ENCODE results near the gene MRC1.

MRC1 gene

GRCh38 chr10:17836942-17837341, 27.8 kb downstream of the MRC1 start:
- Histone ChIP-seq H3K4me1 (ENCODE audit: control insufficient read depth in 2 of 2, insufficient read depth in 2 of 2, low read length in 2 of 2) (peaks cover 0 to 2% of the 10 kb centered on the region in 2 donors), H3K4me3 (ENCODE audit: low read length in 2 of 2) (peak overlapping the region in 1 of 2 donors; percentile 62), H3K36me3 (ENCODE audit: control insufficient read depth in 2 of 2, insufficient read depth in 2 of 2, low read length in 2 of 2) (no peaks in the 10 kb centered on the region)

GRCh38 chr10:17838080-17838648, 29.0 kb downstream of the MRC1 start:
- Histone ChIP-seq H3K9ac (ENCODE audit: low read depth in 1 of 2, low read length in 2 of 2) (no peak overlapping the region), H3K27ac (ENCODE audit: low read depth in 2 of 2, low read length in 2 of 2) (no peak overlapping the region), H3K4me1 (ENCODE audit: control insufficient read depth in 2 of 2, insufficient read depth in 2 of 2, low read length in 2 of 2) (peaks cover 0 to 2% of the 10 kb centered on the region in 2 donors), H3K9me3 (ENCODE audit: control insufficient read depth in 2 of 2, low read length in 2 of 2) (no peaks in the 10 kb centered on the region), H3K4me3 (ENCODE audit: low read length in 2 of 2) (no peak overlapping the region), H3K36me3 (ENCODE audit: control insufficient read depth in 2 of 2, insufficient read depth in 2 of 2, low read length in 2 of 2) (no peaks in the 10 kb centered on the region), H3K27me3 (ENCODE audit: control insufficient read depth in 2 of 2, insufficient read depth in 2 of 2, low read length in 2 of 2) (no peaks in the 10 kb centered on the region)

More at GRCh38 chr10:17836942-17837341, 27.8 kb downstream of the MRC1 start:
- H3K27me3 ChIP-seq (ENCODE audit: control insufficient read depth in 2 of 2, insufficient read depth in 2 of 2, low read length in 2 of 2): no peaks in the 10 kb centered on the region
- H3K27ac ChIP-seq (ENCODE audit: low read depth in 2 of 2, low read length in 2 of 2): no peak overlapping the region
- peak overlapping the region; percentile 37 to 52 for H3K9ac ChIP-seq (ENCODE audit: low read depth in 1 of 2, low read length in 2 of 2)
- H3K9me3 ChIP-seq (ENCODE audit: control insufficient read depth in 2 of 2, low read length in 2 of 2): no peaks in the 10 kb centered on the region

GRCh38 chr10:17841050-17841449, 31.9 kb downstream of the MRC1 start:
- H3K27me3 ChIP-seq (ENCODE audit: control insufficient read depth in 2 of 2, insufficient read depth in 2 of 2, low read length in 2 of 2): no peaks in the 10 kb centered on the region
- H3K27ac ChIP-seq (ENCODE audit: low read depth in 2 of 2, low read length in 2 of 2): no peak overlapping the region
- no peak overlapping the region for H3K9ac ChIP-seq (ENCODE audit: low read depth in 1 of 2, low read length in 2 of 2)
- no peaks in the 10 kb centered on the region for H3K36me3 ChIP-seq (ENCODE audit: control insufficient read depth in 2 of 2, insufficient read depth in 2 of 2, low read length in 2 of 2)
- no peaks in the 10 kb centered on the region for H3K9me3 ChIP-seq (ENCODE audit: control insufficient read depth in 2 of 2, low read length in 2 of 2)
- H3K4me1 ChIP-seq (ENCODE audit: control insufficient read depth in 2 of 2, insufficient read depth in 2 of 2, low read length in 2 of 2): peaks cover 0 to 2% of the 10 kb centered on the region in 2 donors
- no peak overlapping the region for H3K4me3 ChIP-seq (ENCODE audit: low read length in 2 of 2)

- Histone ChIP-seq H3K9ac (ENCODE audit: low read depth in 1 of 2, low read length in 2 of 2) (no peak overlapping the region), H3K27ac (ENCODE audit: low read depth in 2 of 2, low read length in 2 of 2) (no peak overlapping the region), H3K36me3 (ENCODE audit: control insufficient read depth in 2 of 2, insufficient read depth in 2 of 2, low read length in 2 of 2) (no peaks in the 10 kb centered on the region), H3K9me3 (ENCODE audit: control insufficient read depth in 2 of 2, low read length in 2 of 2) (no peaks in the 10 kb centered on the region), H3K4me1 (ENCODE audit: control insufficient read depth in 2 of 2, insufficient read depth in 2 of 2, low read length in 2 of 2) (no peaks in the 10 kb centered on the region), H3K4me3 (ENCODE audit: low read length in 2 of 2) (no peak overlapping the region), H3K27me3 (ENCODE audit: control insufficient read depth in 2 of 2, insufficient read depth in 2 of 2, low read length in 2 of 2) (no peaks in the 10 kb centered on the region)
These were observed 33.5 kb downstream of the MRC1 start for GRCh38 chr10:17842641-17843040.

GRCh38 chr10:17847585-17848296, 38.6 kb downstream of the MRC1 start:
- H3K4me1 ChIP-seq (ENCODE audit: control insufficient read depth in 2 of 2, insufficient read depth in 2 of 2, low read length in 2 of 2): no peaks in the 10 kb centered on the region
- no peaks in the 10 kb centered on the region for H3K27me3 ChIP-seq (ENCODE audit: control insufficient read depth in 2 of 2, insufficient read depth in 2 of 2, low read length in 2 of 2)
- H3K27ac ChIP-seq (ENCODE audit: low read depth in 2 of 2, low read length in 2 of 2): no peak overlapping the region
- H3K9ac ChIP-seq (ENCODE audit: low read depth in 1 of 2, low read length in 2 of 2): peak overlapping the region in 1 of 2 donors; percentile 3
- no peaks in the 10 kb centered on the region for H3K36me3 ChIP-seq (ENCODE audit: control insufficient read depth in 2 of 2, insufficient read depth in 2 of 2, low read length in 2 of 2)
- no peaks in the 10 kb centered on the region for H3K9me3 ChIP-seq (ENCODE audit: control insufficient read depth in 2 of 2, low read length in 2 of 2)
- no peak overlapping the region for H3K4me3 ChIP-seq (ENCODE audit: low read length in 2 of 2)

GRCh38 chr10:17848646-17849045, 39.5 kb downstream of the MRC1 start:
- H3K4me1 ChIP-seq (ENCODE audit: control insufficient read depth in 2 of 2, insufficient read depth in 2 of 2, low read length in 2 of 2): no peaks in the 10 kb centered on the region
- H3K36me3 ChIP-seq (ENCODE audit: control insufficient read depth in 2 of 2, insufficient read depth in 2 of 2, low read length in 2 of 2): no peaks in the 10 kb centered on the region
- no peak overlapping the region for H3K27ac ChIP-seq (ENCODE audit: low read depth in 2 of 2, low read length in 2 of 2)
- no peak overlapping the region for H3K9ac ChIP-seq (ENCODE audit: low read depth in 1 of 2, low read length in 2 of 2)
- no peaks in the 10 kb centered on the region for H3K9me3 ChIP-seq (ENCODE audit: control insufficient read depth in 2 of 2, low read length in 2 of 2)
- no peak overlapping the region for H3K4me3 ChIP-seq (ENCODE audit: low read length in 2 of 2)
- H3K27me3 ChIP-seq (ENCODE audit: control insufficient read depth in 2 of 2, insufficient read depth in 2 of 2, low read length in 2 of 2): no peaks in the 10 kb centered on the region

GRCh38 chr10:17850501-17850900, 41.4 kb downstream of the MRC1 start:
- Histone ChIP-seq H3K9me3 (ENCODE audit: control insufficient read depth in 2 of 2, low read length in 2 of 2) (no peaks in the 10 kb centered on the region), H3K4me1 (ENCODE audit: control insufficient read depth in 2 of 2, insufficient read depth in 2 of 2, low read length in 2 of 2) (no peaks in the 10 kb centered on the region), H3K36me3 (ENCODE audit: control insufficient read depth in 2 of 2, insufficient read depth in 2 of 2, low read length in 2 of 2) (no peaks in the 10 kb centered on the region), H3K27ac (ENCODE audit: low read depth in 2 of 2, low read length in 2 of 2) (no peak overlapping the region), H3K27me3 (ENCODE audit: control insufficient read depth in 2 of 2, insufficient read depth in 2 of 2, low read length in 2 of 2) (no peaks in the 10 kb centered on the region), H3K4me3 (ENCODE audit: low read length in 2 of 2) (no peak overlapping the region), H3K9ac (ENCODE audit: low read depth in 1 of 2, low read length in 2 of 2) (no peak overlapping the region)

- Histone ChIP-seq H3K9ac (ENCODE audit: low read depth in 1 of 2, low read length in 2 of 2) (no peak overlapping the region), H3K9me3 (ENCODE audit: control insufficient read depth in 2 of 2, low read length in 2 of 2) (no peaks in the 10 kb centered on the region), H3K4me3 (ENCODE audit: low read length in 2 of 2) (no peak overlapping the region), H3K27ac (ENCODE audit: low read depth in 2 of 2, low read length in 2 of 2) (no peak overlapping the region), H3K4me1 (ENCODE audit: control insufficient read depth in 2 of 2, insufficient read depth in 2 of 2, low read length in 2 of 2) (no peaks in the 10 kb centered on the region), H3K36me3 (ENCODE audit: control insufficient read depth in 2 of 2, insufficient read depth in 2 of 2, low read length in 2 of 2) (no peaks in the 10 kb centered on the region), H3K27me3 (ENCODE audit: control insufficient read depth in 2 of 2, insufficient read depth in 2 of 2, low read length in 2 of 2) (no peaks in the 10 kb centered on the region)
These were observed 42.5 kb downstream of the MRC1 start for GRCh38 chr10:17851611-17852010.

GRCh38 chr10:17854044-17854652, 45.0 kb downstream of the MRC1 start:
- Histone ChIP-seq H3K4me3 (ENCODE audit: low read length in 2 of 2) (no peak overlapping the region), H3K27ac (ENCODE audit: low read depth in 2 of 2, low read length in 2 of 2) (no peak overlapping the region), H3K4me1 (ENCODE audit: control insufficient read depth in 2 of 2, insufficient read depth in 2 of 2, low read length in 2 of 2) (no peaks in the 10 kb centered on the region), H3K9ac (ENCODE audit: low read depth in 1 of 2, low read length in 2 of 2) (no peak overlapping the region), H3K9me3 (ENCODE audit: control insufficient read depth in 2 of 2, low read length in 2 of 2) (no peaks in the 10 kb centered on the region), H3K27me3 (ENCODE audit: control insufficient read depth in 2 of 2, insufficient read depth in 2 of 2, low read length in 2 of 2) (no peaks in the 10 kb centered on the region), H3K36me3 (ENCODE audit: control insufficient read depth in 2 of 2, insufficient read depth in 2 of 2, low read length in 2 of 2) (no peaks in the 10 kb centered on the region)

GRCh38 chr10:17857040-17857439, 47.9 kb downstream of the MRC1 start:
- no peaks in the 10 kb centered on the region for H3K9me3 ChIP-seq (ENCODE audit: control insufficient read depth in 2 of 2, low read length in 2 of 2)
- no peak overlapping the region for H3K27ac ChIP-seq (ENCODE audit: low read depth in 2 of 2, low read length in 2 of 2)
- no peaks in the 10 kb centered on the region for H3K27me3 ChIP-seq (ENCODE audit: control insufficient read depth in 2 of 2, insufficient read depth in 2 of 2, low read length in 2 of 2)
- no peak overlapping the region for H3K9ac ChIP-seq (ENCODE audit: low read depth in 1 of 2, low read length in 2 of 2)
- H3K4me1 ChIP-seq (ENCODE audit: control insufficient read depth in 2 of 2, insufficient read depth in 2 of 2, low read length in 2 of 2): no peaks in the 10 kb centered on the region
- no peaks in the 10 kb centered on the region for H3K36me3 ChIP-seq (ENCODE audit: control insufficient read depth in 2 of 2, insufficient read depth in 2 of 2, low read length in 2 of 2)
- H3K4me3 ChIP-seq (ENCODE audit: low read length in 2 of 2): no peak overlapping the region

Measured in mucosa of rectum (tissue), 2 donors.